SU-DHL-6 (cell line): ENCODE data around the gene SLC38A9.

Experiments used
- EZH2phosphoT487 ChIP-seq: fragments of 200-600 bp; sonication (generic), shearing (Covaris generic); conservative IDR thresholded peaks from 2 replicates; pipeline ENCODE4 v1.6.1; 2018; ENCODE audit warnings: mild to moderate bottlenecking, antibody characterized with exemption, low read length, moderate library complexity, mixed read lengths
- TF ChIP-seq, protein P1 (sequence below): fragments of 200-600 bp; sonication (generic); IDR thresholded peaks from one replicate; pipeline ENCODE4 v1.5.1; 2017; ENCODE audit warnings: antibody characterized with exemption, mild to moderate bottlenecking, low read length, moderate library complexity; ENCODE audit not compliant: insufficient read depth, poor library complexity, severe bottlenecking

GRCh38 chr5:55749387-55749786 lies 37.3 kb upstream of the SLC38A9 start:
- TF ChIP-seq, protein P1, sequence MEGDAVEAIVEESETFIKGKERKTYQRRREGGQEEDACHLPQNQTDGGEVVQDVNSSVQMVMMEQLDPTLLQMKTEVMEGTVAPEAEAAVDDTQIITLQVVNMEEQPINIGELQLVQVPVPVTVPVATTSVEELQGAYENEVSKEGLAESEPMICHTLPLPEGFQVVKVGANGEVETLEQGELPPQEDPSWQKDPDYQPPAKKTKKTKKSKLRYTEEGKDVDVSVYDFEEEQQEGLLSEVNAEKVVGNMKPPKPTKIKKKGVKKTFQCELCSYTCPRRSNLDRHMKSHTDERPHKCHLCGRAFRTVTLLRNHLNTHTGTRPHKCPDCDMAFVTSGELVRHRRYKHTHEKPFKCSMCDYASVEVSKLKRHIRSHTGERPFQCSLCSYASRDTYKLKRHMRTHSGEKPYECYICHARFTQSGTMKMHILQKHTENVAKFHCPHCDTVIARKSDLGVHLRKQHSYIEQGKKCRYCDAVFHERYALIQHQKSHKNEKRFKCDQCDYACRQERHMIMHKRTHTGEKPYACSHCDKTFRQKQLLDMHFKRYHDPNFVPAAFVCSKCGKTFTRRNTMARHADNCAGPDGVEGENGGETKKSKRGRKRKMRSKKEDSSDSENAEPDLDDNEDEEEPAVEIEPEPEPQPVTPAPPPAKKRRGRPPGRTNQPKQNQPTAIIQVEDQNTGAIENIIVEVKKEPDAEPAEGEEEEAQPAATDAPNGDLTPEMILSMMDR = no peak
- no peak for TF ChIP-seq EZH2phosphoT487
